HEK293 (cell line): ENCODE measurements around the gene TRMT61A.

Source experiments
- CTCF ChIA-PET: fragments of 350-600 bp; formaldehyde crosslinking; extraction: SDS; loops from one replicate; lab custom pipeline; 2021; ENCODE audit warnings: antibody characterized with exemption; lab: Yijun Ruan, JAX
- POLR2A ChIA-PET: fragments of 300-600 bp; formaldehyde crosslinking; extraction: SDS; loops from one replicate; lab custom pipeline; 2020; ENCODE audit warnings: antibody characterized with exemption, inconsistent platforms; lab: Yijun Ruan, JAX
- H3K27ac ChIP-seq: fragments of 200-500 bp; sonication (Bioruptor generic); 2 replicates; pipeline ENCODE4 v1.5.1; 2014; ENCODE audit warnings: low read depth, low read length, control low read depth, inconsistent platforms; ENCODE audit errors: extremely low read depth
- H3K36me3 ChIP-seq, 2 experiments: fragments of 200-500 bp in 1 of 2; sonication (Bioruptor generic) in 1 of 2; 1 replicate in 1 of 2; 2 replicates in 1 of 2; pipeline ENCODE4 v1.5.1; 2014 to 2017; ENCODE audit warnings: inconsistent platforms in 2 of 2, low read length in 2 of 2; ENCODE audit not compliant: control insufficient read depth in 2 of 2, insufficient read depth in 1 of 2
- H3K4me1 ChIP-seq: fragments of 200-500 bp; sonication (Bioruptor generic); 2 replicates; pipeline ENCODE4 v1.5.1; 2014; ENCODE audit warnings: mild to moderate bottlenecking, low read length, inconsistent platforms; ENCODE audit not compliant: control insufficient read depth, insufficient read depth
- H3K4me3 ChIP-seq: 2 replicates; pipeline ENCODE4 v1.5.1; 2011; ENCODE audit warnings: low read depth, mild to moderate bottlenecking, control low read depth, low read length, moderate library complexity
- H3K9me3 ChIP-seq: fragments of 200-500 bp; sonication (Bioruptor generic); 2 replicates; pipeline ENCODE4 v1.5.1; 2014; ENCODE audit warnings: low read depth, low read length, inconsistent platforms; ENCODE audit not compliant: control insufficient read depth, insufficient read depth
- GLIS1 ChIP-seq: fragments of 450-650 bp; formaldehyde crosslinking; IDR thresholded peaks from 2 replicates; pipeline ENCODE4 v1.5.1; 2016; ENCODE audit warnings: missing biosample characterization, missing genetic modification characterization
- GLIS2 ChIP-seq: fragments of 450-650 bp; formaldehyde crosslinking; IDR thresholded peaks from 2 replicates; pipeline ENCODE4 v1.5.1; 2016; ENCODE audit warnings: missing biosample characterization, missing genetic modification characterization
- KLF10 ChIP-seq: fragments of 450-650 bp; IDR thresholded peaks from 2 replicates; pipeline ENCODE4 v1.5.1; 2018; ENCODE audit warnings: missing biosample characterization, mild to moderate bottlenecking, missing genetic modification characterization
- KLF8 ChIP-seq: fragments of 450-650 bp; formaldehyde crosslinking; IDR thresholded peaks from 2 replicates; pipeline ENCODE4 v1.5.1; 2016; ENCODE audit warnings: missing biosample characterization, missing genetic modification characterization
- RBAK ChIP-seq: fragments of 450-650 bp; formaldehyde crosslinking; IDR thresholded peaks from 2 replicates; pipeline ENCODE4 v1.5.1; 2016; ENCODE audit warnings: missing biosample characterization, missing genetic modification characterization
- SCRT1 ChIP-seq: fragments of 450-650 bp; formaldehyde crosslinking; IDR thresholded peaks from 2 replicates; pipeline ENCODE4 v1.5.1; 2016; ENCODE audit warnings: missing biosample characterization, missing genetic modification characterization, borderline replicate concordance
- SCRT2 ChIP-seq: fragments of 450-650 bp; formaldehyde crosslinking; IDR thresholded peaks from 2 replicates; pipeline ENCODE4 v1.5.1; 2016; ENCODE audit warnings: missing biosample characterization, missing genetic modification characterization
- SP3 ChIP-seq: fragments of 450-650 bp; formaldehyde crosslinking; IDR thresholded peaks from 2 replicates; pipeline ENCODE4 v1.5.1; 2016; ENCODE audit warnings: missing biosample characterization, missing genetic modification characterization
- SP7 ChIP-seq: fragments of 450-650 bp; formaldehyde crosslinking; IDR thresholded peaks from 2 replicates; pipeline ENCODE4 v1.5.1; 2016; ENCODE audit warnings: missing biosample characterization, missing genetic modification characterization
- ZBTB17 ChIP-seq: fragments of 450-650 bp; formaldehyde crosslinking; IDR thresholded peaks from 2 replicates; pipeline ENCODE4 v1.5.1; 2016; ENCODE audit warnings: missing biosample characterization, missing genetic modification characterization
- ZNF112 ChIP-seq: fragments of 450-650 bp; formaldehyde crosslinking; IDR thresholded peaks from 2 replicates; pipeline ENCODE4 v1.5.0; 2017; ENCODE audit warnings: missing biosample characterization, missing genetic modification characterization
- ZNF169 ChIP-seq: fragments of 450-650 bp; formaldehyde crosslinking; IDR thresholded peaks from 2 replicates; pipeline ENCODE4 v1.5.1; 2016; ENCODE audit warnings: missing biosample characterization, missing genetic modification characterization
- ZNF174 ChIP-seq: fragments of 450-650 bp; formaldehyde crosslinking; IDR thresholded peaks from 2 replicates; pipeline ENCODE4 v1.5.0; 2017; ENCODE audit warnings: missing biosample characterization, mild to moderate bottlenecking, missing genetic modification characterization
- ZNF248 ChIP-seq: fragments of 450-650 bp; formaldehyde crosslinking; IDR thresholded peaks from 2 replicates; pipeline ENCODE4 v1.5.1; 2017; ENCODE audit warnings: missing biosample characterization, missing genetic modification characterization
- ZNF274 ChIP-seq, 2 experiments: fragments of 200-500 bp in 1 of 2; fragments of 450-650 bp in 1 of 2; sonication (Bioruptor generic) in 1 of 2; formaldehyde crosslinking in 1 of 2; IDR thresholded peaks; 2 replicates each; pipeline versions ENCODE4 v1.5.1 to v1.6.1; 2014 to 2016; ENCODE audit warnings: borderline replicate concordance in 1 of 2, inconsistent platforms in 1 of 2, low read length in 1 of 2, missing biosample characterization in 1 of 2, missing genetic modification characterization in 1 of 2
- ZNF311 ChIP-seq: fragments of 450-650 bp; formaldehyde crosslinking; IDR thresholded peaks from 2 replicates; pipeline ENCODE4 v1.5.1; 2017; ENCODE audit warnings: missing biosample characterization, missing genetic modification characterization, borderline replicate concordance
- ZNF335 ChIP-seq: fragments of 450-650 bp; formaldehyde crosslinking; conservative IDR thresholded peaks from 2 replicates; pipeline ENCODE4 v1.5.1; 2016; ENCODE audit warnings: missing biosample characterization, missing genetic modification characterization
- ZNF391 ChIP-seq: fragments of 450-650 bp; formaldehyde crosslinking; IDR thresholded peaks from 2 replicates; pipeline ENCODE4 v1.5.1; 2016; ENCODE audit warnings: low read depth, missing biosample characterization, missing genetic modification characterization, borderline replicate concordance
- ZNF548 ChIP-seq: fragments of 450-650 bp; formaldehyde crosslinking; IDR thresholded peaks from 2 replicates; pipeline ENCODE4 v1.5.1; 2016; ENCODE audit warnings: missing biosample characterization, missing genetic modification characterization
- ZNF677 ChIP-seq: fragments of 450-650 bp; IDR thresholded peaks from 2 replicates; pipeline ENCODE4 v1.5.0; 2018; ENCODE audit warnings: missing biosample characterization, mild to moderate bottlenecking, missing genetic modification characterization, moderate library complexity
- ZNF791 ChIP-seq: fragments of 450-650 bp; formaldehyde crosslinking; IDR thresholded peaks from 2 replicates; pipeline ENCODE4 v1.5.1; 2016; ENCODE audit warnings: missing biosample characterization, missing genetic modification characterization
- ZNF843 ChIP-seq: fragments of 450-650 bp; formaldehyde crosslinking; IDR thresholded peaks from 2 replicates; pipeline ENCODE4 v1.5.1; 2016; ENCODE audit warnings: missing biosample characterization, missing genetic modification characterization
- TF ChIP-seq, protein P1 (sequence below): fragments of 450-650 bp; formaldehyde crosslinking; IDR thresholded peaks from 2 replicates; pipeline ENCODE4; 2016; ENCODE audit warnings: missing biosample characterization, missing genetic modification characterization
- TF ChIP-seq, protein P2 (sequence below): fragments of 450-650 bp; formaldehyde crosslinking; IDR thresholded peaks from 2 replicates; pipeline ENCODE4 v1.5.1; 2016; ENCODE audit warnings: missing biosample characterization, missing genetic modification characterization, borderline replicate concordance
- TF ChIP-seq, protein P3 (sequence below): fragments of 450-650 bp; formaldehyde crosslinking; IDR thresholded peaks from 2 replicates; pipeline ENCODE4 v1.5.1; 2016; ENCODE audit warnings: missing biosample characterization, missing genetic modification characterization

The TRMT61A gene

DNA sequence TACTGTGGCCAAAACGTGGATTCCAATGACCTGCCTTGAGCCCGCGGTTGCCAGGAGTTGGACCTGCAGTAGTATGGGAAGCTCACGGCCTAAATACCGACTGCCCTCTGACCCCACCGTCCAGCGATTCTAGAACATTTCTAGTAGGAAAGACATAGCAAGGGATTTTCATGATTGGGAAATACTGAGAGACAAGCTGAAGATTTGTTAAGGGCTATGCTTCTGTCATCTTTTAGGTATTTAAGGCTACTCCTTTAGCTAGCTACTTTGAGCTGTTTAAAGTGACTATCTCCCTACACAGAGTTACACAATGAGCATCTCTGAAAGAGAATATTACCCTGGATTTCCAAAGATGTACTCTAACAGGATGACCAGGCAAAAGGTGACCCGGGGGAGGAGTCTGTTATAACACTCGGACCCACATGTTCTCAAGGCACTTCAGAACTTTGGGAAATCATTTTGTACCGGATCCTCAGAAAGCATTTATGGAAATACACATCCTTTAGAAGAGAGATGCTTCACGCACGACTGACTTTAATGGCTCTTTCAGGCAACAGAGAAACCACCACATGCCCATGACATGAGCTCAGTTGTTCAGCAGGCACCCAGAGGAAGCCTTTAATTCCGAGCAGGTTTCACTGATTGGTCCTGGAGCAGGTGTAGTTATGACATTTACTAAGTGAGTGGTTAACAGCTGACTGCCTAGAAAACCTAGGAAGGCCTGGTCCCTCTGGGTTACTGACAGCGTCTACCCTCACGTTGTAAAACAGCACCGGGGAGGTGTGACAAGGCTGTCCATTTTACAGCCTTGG, 29.3 kb downstream of the TRMT61A start (continued):
- TF ChIP-seq ZNF391 (tag by site-specific recombination) (peak; percentile 70; the same call in 1 of the 2 replicates), ZNF843 (peak; percentile 81), ZNF791 (no peak)

DNA sequence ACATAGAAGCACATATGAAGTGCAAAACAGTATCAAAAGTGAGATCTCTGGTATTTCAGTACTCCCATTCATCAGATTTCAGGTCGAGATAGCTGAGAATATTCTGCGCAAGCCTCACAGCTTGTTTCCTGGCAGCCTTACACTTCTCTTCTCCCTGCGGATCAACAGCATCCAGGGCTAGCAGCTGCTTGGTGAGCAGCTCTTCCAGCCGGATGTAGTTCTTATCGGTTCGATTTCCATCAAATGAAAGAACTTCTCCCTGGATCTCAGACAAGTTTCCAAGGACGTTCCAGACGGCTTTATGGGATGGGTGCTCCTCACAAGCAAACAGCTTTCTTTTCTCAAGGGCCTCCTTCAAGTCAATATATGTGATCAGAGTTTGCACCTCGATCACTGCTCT, 30.8 kb downstream of the TRMT61A start:
- TF ChIP-seq ZNF112 (tag by site-specific recombination) (no peak), SCRT1 (tag by site-specific recombination) (no peak), RBAK (tag by site-specific recombination) (no peak), ZNF274 (IDR thresholded peaks at IDR 0.05; ENCODE audit: low read length) (no peak), ZNF274 (tag by site-specific recombination; IDR thresholded peaks at IDR 0.05; ENCODE audit: borderline replicate concordance) (no peak), KLF10 (tag by site-specific recombination) (no peak), ZNF174 (tag by site-specific recombination) (no peak), ZNF677 (tag by site-specific recombination) (no peak), SP7 (no peak), ZBTB17 (tag by site-specific recombination) (no peak), ZNF169 (tag by site-specific recombination) (no peak), GLIS1 (tag by site-specific recombination) (no peak), SCRT2 (tag by site-specific recombination) (no peak), GLIS2 (tag by site-specific recombination) (no peak)
- TF ChIP-seq, protein P1, sequence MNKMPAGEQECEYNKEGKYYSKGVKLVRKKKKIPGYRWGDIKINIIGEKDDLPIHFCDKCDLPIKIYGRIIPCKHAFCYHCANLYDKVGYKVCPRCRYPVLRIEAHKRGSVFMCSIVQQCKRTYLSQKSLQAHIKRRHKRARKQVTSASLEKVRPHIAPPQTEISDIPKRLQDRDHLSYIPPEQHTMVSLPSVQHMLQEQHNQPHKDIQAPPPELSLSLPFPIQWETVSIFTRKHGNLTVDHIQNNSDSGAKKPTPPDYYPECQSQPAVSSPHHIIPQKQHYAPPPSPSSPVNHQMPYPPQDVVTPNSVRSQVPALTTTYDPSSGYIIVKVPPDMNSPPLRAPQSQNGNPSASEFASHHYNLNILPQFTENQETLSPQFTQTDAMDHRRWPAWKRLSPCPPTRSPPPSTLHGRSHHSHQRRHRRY (tag by site-specific recombination), result no peak
- TF ChIP-seq, protein P2, sequence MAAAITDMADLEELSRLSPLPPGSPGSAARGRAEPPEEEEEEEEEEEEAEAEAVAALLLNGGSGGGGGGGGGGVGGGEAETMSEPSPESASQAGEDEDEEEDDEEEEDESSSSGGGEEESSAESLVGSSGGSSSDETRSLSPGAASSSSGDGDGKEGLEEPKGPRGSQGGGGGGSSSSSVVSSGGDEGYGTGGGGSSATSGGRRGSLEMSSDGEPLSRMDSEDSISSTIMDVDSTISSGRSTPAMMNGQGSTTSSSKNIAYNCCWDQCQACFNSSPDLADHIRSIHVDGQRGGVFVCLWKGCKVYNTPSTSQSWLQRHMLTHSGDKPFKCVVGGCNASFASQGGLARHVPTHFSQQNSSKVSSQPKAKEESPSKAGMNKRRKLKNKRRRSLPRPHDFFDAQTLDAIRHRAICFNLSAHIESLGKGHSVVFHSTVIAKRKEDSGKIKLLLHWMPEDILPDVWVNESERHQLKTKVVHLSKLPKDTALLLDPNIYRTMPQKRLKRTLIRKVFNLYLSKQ, result no peak

DNA sequence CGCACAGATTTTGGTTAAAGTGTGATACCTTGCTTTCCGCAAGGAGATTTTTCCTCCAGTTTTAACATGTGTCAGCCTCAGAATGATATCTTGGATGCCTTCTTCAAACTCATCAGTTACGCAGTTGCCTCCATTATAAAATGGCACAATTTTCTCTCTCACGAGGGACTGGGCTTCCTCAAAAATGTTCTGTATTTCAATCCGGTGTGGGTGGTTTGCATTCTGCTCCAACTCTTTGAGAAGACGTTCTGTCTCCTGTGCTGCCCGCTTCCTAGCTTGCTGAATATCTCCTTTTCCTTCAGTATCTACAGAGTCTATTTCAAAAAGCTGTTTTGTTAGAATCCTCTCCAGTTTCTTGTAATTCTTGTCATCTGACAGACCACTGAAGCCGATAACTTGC, 31.7 kb downstream of the TRMT61A start:
- Histone ChIP-seq H3K9me3 (no peaks in the 10 kb centered on the region), H3K27ac (no peak overlapping the region), H3K4me3 (peak overlapping the region; percentile 100; the same call in 1 of the 2 replicates), H3K4me1 (peaks cover 39% of the 10 kb centered on the region), H3K36me3 (peaks cover 16 to 24% of the 10 kb centered on the region in 2 experiments)
- POLR2A ChIA-PET, result interaction anchor here (2.1 to 2.5 kb wide), 2 partner anchors 9 to 32 kb away, joined by 6 to 8 read pairs; partner anchors contain the start of gene TRMT61A
- CTCF ChIA-PET, result interaction anchor here (0.5 to 2.4 kb wide), 3 partner anchors 13 to 42 kb away, joined by 3 to 11 read pairs (median 3); no protein-coding TSS in a partner anchor
- no peak for TF ChIP-seq ZNF311
- no peak for TF ChIP-seq ZNF335 (tag by site-specific recombination)
- TF ChIP-seq SP3 (tag by site-specific recombination), result no peak
- no peak for TF ChIP-seq ZNF548 (tag by site-specific recombination)
- TF ChIP-seq, protein P3, sequence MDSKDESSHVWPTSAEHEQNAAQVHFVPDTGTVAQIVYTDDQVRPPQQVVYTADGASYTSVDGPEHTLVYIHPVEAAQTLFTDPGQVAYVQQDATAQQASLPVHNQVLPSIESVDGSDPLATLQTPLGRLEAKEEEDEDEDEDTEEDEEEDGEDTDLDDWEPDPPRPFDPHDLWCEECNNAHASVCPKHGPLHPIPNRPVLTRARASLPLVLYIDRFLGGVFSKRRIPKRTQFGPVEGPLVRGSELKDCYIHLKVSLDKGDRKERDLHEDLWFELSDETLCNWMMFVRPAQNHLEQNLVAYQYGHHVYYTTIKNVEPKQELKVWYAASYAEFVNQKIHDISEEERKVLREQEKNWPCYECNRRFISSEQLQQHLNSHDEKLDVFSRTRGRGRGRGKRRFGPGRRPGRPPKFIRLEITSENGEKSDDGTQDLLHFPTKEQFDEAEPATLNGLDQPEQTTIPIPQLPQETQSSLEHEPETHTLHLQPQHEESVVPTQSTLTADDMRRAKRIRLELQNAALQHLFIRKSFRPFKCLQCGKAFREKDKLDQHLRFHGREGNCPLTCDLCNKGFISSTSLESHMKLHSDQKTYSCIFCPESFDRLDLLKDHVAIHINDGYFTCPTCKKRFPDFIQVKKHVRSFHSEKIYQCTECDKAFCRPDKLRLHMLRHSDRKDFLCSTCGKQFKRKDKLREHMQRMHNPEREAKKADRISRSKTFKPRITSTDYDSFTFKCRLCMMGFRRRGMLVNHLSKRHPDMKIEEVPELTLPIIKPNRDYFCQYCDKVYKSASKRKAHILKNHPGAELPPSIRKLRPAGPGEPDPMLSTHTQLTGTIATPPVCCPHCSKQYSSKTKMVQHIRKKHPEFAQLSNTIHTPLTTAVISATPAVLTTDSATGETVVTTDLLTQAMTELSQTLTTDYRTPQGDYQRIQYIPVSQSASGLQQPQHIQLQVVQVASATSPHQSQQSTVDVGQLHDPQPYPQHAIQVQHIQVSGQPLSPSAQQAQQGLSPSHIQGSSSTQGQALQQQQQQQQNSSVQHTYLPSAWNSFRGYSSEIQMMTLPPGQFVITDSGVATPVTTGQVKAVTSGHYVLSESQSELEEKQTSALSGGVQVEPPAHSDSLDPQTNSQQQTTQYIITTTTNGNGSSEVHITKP (tag by site-specific recombination), result no peak
- no peak for TF ChIP-seq ZNF248 (tag by site-specific recombination)
- TF ChIP-seq KLF8 (tag by site-specific recombination), result no peak

More for the DNA sequence above, 30.8 kb downstream of the TRMT61A start:
- Histone ChIP-seq H3K9me3 (no peaks in the 10 kb centered on the region), H3K36me3 (peaks cover 16 to 24% of the 10 kb centered on the region in 2 experiments), H3K4me3 (no peak overlapping the region), H3K4me1 (peaks cover 39% of the 10 kb centered on the region), H3K27ac (no peak overlapping the region)
- CTCF ChIA-PET, result interaction anchor here (0.8 to 3.8 kb wide), 2 partner anchors 12 to 41 kb away, joined by 3 to 21 read pairs; no protein-coding TSS in a partner anchor
- POLR2A ChIA-PET, result no interaction called here
